ENCODE results near the gene RESP18. TPM values are rescaled to one million over a fixed set of nuclear protein-coding genes. Genes with fewer than 3 reads are reported as not detected.

RESP18 gene
- total RNA-seq, 1 experiment from 2014 or later, result not detected

- H3K27ac ChIP-seq (ENCODE audit: low read length), result no peak overlapping the region
- intact Hi-C loops (cut with micrococcal nuclease; ENCODE audit: unreplicated experiment) (no loop called here), in situ Hi-C loops (cut with HindIII; ENCODE audit: low pct_unique_long_range_greater_than_20kb, low sequenced_read_pairs) (no loop called here)
- DNase-seq (ENCODE audit: low read depth, low spot score), result no peak
- BruUV-seq (replicated peaks), result no TSS peak
- POLR2A ChIA-PET, result no interaction called here
- H3K4me1 ChIP-seq (ENCODE audit: control insufficient read depth, insufficient read depth, low read length), result no peaks in the 10 kb centered on the region
- CTCF ChIA-PET, result no interaction called here
- H3K36me3 ChIP-seq (ENCODE audit: control insufficient read depth, insufficient read depth, low read length), result no peaks in the 10 kb centered on the region; the same call in none of the 2 replicates
- no peaks in the 10 kb centered on the region for H3K9me3 ChIP-seq (ENCODE audit: control insufficient read depth, insufficient read depth, low read depth, low read length)
- ATAC-seq, result no peak
- TF ChIP-seq POLR2AphosphoS5 (IDR thresholded peaks at IDR 0.05; ENCODE audit: low read depth, low read length), result no peak
- TF ChIP-seq TCF7L2 (IDR thresholded peaks at IDR 0.05; ENCODE audit: low read depth, low read length), result no peak
- no peak for TF ChIP-seq CTCF (IDR thresholded peaks at IDR 0.05)
- no peak for TF ChIP-seq SIN3A (IDR thresholded peaks at IDR 0.05; ENCODE audit: borderline replicate concordance, insufficient read depth, low read depth, low read length)
- no peak for TF ChIP-seq REST (IDR thresholded peaks at IDR 0.05; ENCODE audit: insufficient read depth in 1 of 2, low read depth in 2 of 2, low read length in 1 of 2)
- no peak overlapping the region for H3K4me3 ChIP-seq (ENCODE audit: low read depth in 2 of 2, low read length in 2 of 2)
- H3K27me3 ChIP-seq (ENCODE audit: control insufficient read depth, insufficient read depth, low read length), result no peaks in the 10 kb centered on the region
Measured at GRCh38 chr2:219380926-219381325, 48.4 kb upstream of the RESP18 start.

DNA sequence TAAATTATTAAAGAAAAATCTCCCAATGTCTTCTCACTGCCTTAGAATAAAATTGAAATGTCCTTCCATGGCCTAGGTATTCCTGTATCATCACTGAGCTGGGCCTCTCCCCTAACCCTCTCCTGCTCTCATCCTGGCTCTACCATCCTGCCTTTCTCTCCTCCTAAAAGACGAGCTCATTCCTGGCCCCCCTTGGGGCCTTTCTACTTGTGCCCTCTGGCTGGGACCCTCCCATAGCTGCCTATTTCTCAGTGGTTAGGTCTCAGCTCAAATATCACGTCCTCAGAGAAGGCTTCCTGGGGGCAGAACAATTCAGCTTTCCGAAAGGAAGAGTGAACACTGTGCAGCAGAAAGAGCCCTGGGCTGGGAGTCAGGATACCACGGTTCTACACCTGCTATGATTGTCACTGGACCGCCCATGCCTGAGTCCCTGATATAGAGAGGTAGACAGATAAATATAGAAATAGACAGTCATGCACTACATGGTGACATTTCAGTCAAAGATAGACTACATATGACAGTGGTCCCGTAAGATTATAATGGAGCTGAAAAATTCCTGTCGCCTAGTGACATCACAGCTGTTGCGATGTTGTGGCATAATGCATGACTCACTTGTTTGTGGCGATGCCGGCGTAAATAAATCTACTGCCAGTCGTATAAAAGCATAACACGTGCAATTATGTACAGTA lies 45.8 kb upstream of the RESP18 start:
- no TSS peak for BruUV-seq (replicated peaks)
- no peak for DNase-seq (ENCODE audit: low read depth, low spot score)
- Histone ChIP-seq H3K27me3 (ENCODE audit: control insufficient read depth, insufficient read depth, low read length) (no peaks in the 10 kb centered on the region), H3K36me3 (ENCODE audit: control insufficient read depth, insufficient read depth, low read length) (no peaks in the 10 kb centered on the region; the same call in 1 of the 2 replicates), H3K27ac (ENCODE audit: low read length) (no peak overlapping the region), H3K4me1 (ENCODE audit: control insufficient read depth, insufficient read depth, low read length) (no peaks in the 10 kb centered on the region), H3K9me3 (ENCODE audit: control insufficient read depth, insufficient read depth, low read depth, low read length) (no peaks in the 10 kb centered on the region), H3K4me3 (ENCODE audit: low read depth in 2 of 2, low read length in 2 of 2) (no peak overlapping the region)
- no peak for ATAC-seq
- in situ Hi-C loops (cut with HindIII; ENCODE audit: low pct_unique_long_range_greater_than_20kb, low sequenced_read_pairs) (no loop called here), intact Hi-C loops (cut with micrococcal nuclease; ENCODE audit: unreplicated experiment) (no loop called here)
- ChIA-PET CTCF (interaction anchor here (0.5 kb wide), 1 partner anchor 167 kb away, joined by 7 read pairs; no protein-coding TSS in a partner anchor), POLR2A (interaction anchor here (0.5 to 1.0 kb wide), 2 partner anchors 10 to 64 kb away, joined by 3 to 8 read pairs; no protein-coding TSS in a partner anchor)
- TF ChIP-seq SIN3A (IDR thresholded peaks at IDR 0.05; ENCODE audit: borderline replicate concordance, insufficient read depth, low read depth, low read length) (no peak), POLR2AphosphoS5 (IDR thresholded peaks at IDR 0.05; ENCODE audit: low read depth, low read length) (peak; percentile 35; the same call in 1 of the 2 replicates)

DNA sequence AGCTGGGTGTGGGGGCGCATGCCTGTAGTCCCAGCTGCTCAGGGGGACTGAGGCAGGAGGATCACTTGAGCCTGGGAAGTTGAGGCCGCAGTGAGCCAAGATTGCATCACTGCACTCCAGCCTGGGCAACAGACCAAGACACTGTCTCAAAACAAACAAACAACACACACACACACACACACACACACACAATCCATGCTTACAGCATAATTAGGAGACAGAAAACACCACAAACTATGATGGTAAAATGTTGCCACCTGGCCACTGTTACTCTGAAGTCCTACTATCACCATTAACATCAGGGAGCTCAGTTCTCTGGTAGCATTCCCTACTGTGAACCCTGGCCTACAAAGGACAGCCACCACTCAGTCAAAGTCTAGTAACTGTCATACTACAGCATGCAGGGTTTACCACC lies 36.9 kb upstream of the RESP18 start:
- Histone ChIP-seq H3K4me1 (ENCODE audit: control insufficient read depth, insufficient read depth, low read length) (peaks cover 18% of the 10 kb centered on the region), H3K4me3 (ENCODE audit: low read depth in 2 of 2, low read length in 2 of 2) (no peak overlapping the region; a peak in 1 of 4 replicates), H3K27ac (ENCODE audit: low read length) (peak overlapping the region; percentile 88), H3K27me3 (ENCODE audit: control insufficient read depth, insufficient read depth, low read length) (no peaks in the 10 kb centered on the region), H3K36me3 (ENCODE audit: control insufficient read depth, insufficient read depth, low read length) (no peaks in the 10 kb centered on the region), H3K9me3 (ENCODE audit: control insufficient read depth, insufficient read depth, low read depth, low read length) (no peaks in the 10 kb centered on the region)
- POLR2A ChIA-PET, result no interaction called here
- intact Hi-C loops (cut with micrococcal nuclease; ENCODE audit: unreplicated experiment), result no loop called here
- CTCF ChIA-PET, result interaction anchor here (0.6 kb wide), 2 partner anchors 92 to 161 kb away, joined by 3 to 4 read pairs; no protein-coding TSS in a partner anchor
- TF ChIP-seq REST (IDR thresholded peaks at IDR 0.05; ENCODE audit: insufficient read depth in 1 of 2, low read depth in 2 of 2, low read length in 1 of 2), result no peak
- TF ChIP-seq TCF7L2 (IDR thresholded peaks at IDR 0.05; ENCODE audit: low read depth, low read length), result no peak
- no TSS peak for BruUV-seq (replicated peaks)
- no peak for DNase-seq (ENCODE audit: low read depth, low spot score)
- peak; percentile 67 for ATAC-seq
- in situ Hi-C loops (cut with HindIII; ENCODE audit: low pct_unique_long_range_greater_than_20kb, low sequenced_read_pairs), result no loop called here
